HG03064 (cell line): ENCODE measurements around the gene CARD14.
"Not testable (repeated sequence)": the region's sequence is repeated elsewhere in the genome, so short reads cannot be mapped to it uniquely, and the experiment has no call there.

Experiments
- ATAC-seq: cut with Tn5 transposase; IDR thresholded peaks from one replicate; pipeline ENCODE4 v1.9.1; 2021; ENCODE audit warnings: low read depth; ENCODE audit not compliant: unreplicated experiment

The CARD14 gene

DNA sequence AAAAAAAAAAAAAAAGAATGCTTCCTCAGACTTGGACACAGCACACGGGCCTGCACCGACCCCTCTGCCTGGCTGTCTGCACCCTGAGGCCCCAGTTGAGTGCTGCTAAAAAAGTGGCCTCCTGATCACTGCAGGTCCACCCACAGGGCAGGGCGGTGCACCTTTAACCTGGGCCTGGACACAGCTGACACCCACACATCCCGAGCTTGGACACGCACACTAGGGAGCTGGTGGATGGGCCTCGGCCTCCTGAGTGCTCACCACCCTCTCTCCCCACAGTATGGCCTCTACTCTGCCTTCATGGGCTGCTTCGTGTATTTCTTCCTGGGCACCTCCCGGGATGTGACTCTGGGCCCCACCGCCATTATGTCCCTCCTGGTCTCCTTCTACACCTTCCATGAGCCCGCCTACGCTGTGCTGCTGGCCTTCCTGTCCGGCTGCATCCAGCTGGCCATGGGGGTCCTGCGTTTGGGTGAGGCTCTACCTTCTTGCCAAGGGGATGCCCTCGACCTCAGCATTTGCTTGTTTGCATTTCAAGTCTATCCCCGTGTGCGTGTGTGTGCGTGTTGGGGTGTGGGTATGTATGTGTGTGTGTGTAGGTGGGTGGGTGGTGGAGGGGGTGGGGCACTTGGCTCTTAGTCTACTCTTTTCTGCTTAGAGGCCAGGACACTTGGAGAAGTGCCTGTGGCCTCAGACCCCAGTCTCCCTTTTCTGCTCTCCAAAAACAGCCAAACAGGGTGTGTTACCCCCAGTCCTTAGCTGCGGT is 52.7 kb downstream of the CARD14 start:
- no peak for ATAC-seq

DNA sequence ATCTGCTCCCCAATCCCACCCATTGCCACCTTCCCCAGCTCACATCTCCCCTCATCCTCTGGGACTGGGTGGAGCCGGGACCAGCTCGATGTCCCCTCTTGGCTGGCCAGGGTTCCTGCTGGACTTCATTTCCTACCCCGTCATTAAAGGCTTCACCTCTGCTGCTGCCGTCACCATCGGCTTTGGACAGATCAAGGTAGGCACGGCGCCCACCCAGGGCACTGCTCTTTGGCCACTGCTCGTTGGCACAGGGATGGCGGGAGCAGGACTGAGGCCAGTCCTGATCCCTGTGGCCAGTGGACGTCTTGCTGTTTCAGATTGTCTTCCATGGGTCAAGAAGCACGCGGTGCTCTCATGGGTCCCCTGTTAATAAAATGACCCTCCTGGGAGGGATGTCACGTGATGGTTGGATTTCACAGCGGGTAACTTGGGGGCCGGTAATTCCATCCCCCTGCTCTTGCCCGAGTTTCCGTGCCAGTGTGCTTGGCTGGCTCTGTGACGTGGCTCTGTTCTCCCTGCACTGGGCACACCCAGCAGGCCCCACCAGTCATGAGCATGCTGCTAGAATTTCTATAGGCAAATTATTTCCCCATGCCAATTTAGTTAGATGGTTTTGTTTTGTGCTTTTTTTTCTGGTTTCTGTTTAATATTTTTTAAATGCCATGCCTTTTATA is 53.4 kb downstream of the CARD14 start:
- ATAC-seq, result no peak

DNA sequence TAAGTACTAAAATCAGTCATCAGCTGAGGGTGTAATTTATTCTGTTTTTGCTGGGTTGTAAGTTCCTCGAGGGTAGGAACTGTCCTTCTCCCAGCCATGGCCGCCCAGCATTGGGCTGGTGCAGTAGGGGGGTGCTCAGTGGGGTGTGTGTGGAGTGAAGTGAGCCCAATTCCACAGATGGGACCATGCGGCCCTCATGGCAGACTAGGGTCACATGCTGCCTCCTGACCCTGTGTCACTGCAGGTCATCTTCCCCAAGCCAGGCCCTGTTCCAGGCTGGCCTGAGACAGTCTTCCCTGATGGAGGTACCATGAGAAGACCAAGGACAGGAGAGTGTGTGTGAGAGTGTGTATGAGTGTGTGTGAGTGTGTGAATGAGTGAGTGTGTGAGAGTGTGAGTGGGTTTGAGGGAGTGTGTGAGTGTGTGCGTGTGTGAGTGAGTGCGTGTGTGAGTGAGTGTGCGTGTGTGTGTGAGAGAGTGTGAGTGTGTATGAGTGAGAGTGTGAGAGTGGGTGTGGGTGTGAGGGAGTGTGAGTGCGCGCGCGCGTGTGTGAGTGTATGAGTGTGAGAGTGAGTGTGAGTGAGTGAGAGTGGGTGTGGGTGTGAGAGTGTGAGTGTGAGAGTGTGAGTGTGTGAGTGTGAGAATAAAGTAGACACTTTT is 54.1 kb downstream of the CARD14 start:
- ATAC-seq, result no peak

DNA sequence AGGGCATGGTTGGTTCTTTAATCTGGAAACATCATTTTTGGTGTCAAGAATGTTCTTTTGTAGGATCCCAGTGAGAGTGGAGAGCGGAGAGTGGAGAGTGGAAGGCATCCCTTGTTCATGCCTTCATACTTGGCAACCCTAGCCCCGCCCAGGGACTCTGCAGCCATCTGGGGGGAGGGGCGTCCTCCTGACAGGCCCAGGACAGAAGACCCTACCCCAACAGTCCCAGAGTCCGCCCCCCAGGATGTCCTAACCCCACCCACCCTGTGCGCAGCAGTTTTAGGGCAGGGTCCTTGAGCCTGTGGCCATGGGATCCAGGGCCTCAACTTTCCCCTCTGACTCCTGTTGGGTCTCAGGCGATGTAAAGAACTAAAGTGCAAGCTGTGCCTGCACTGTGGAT is 54.9 kb downstream of the CARD14 start:
- ATAC-seq, result no peak

DNA sequence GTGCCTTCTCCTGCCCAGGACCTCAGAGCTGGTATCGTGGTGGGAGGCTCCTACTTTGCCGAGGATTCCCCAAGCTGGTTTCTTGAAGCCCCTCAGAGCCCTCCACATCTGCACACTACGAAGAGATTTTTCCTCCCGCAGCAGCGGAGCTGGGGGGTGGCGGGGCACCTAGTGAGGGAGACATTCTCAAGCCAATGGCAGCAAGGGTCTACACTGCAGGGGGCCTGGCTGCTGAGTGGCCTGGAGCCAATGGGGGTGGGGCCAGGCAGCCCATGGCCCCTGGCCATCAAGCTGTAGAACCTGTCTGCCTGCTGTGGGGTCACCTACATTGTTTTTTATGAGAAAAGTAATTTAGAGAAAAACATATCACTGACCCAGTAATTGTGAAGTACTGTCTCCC is 55.4 kb downstream of the CARD14 start:
- ATAC-seq, result no peak

DNA sequence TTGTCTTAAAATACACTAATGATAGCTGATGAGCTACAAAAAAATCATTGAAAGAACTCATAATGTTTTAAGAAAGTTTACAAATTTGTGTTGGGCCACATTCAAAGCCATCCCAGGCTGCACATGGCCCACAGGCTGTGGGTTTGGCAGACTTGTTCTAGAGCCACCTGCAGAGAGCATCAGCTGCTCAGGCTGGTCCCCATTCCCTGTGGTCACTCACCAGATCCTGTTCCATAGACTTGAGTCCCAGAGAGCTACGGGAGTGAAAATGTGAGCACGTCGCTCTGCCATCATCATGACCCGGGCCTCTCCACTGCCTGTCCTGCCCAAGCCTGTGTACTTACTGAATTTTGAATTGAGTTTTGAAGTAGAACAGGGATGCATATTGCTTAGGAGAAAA is 57.3 kb downstream of the CARD14 start:
- no peak for ATAC-seq

DNA sequence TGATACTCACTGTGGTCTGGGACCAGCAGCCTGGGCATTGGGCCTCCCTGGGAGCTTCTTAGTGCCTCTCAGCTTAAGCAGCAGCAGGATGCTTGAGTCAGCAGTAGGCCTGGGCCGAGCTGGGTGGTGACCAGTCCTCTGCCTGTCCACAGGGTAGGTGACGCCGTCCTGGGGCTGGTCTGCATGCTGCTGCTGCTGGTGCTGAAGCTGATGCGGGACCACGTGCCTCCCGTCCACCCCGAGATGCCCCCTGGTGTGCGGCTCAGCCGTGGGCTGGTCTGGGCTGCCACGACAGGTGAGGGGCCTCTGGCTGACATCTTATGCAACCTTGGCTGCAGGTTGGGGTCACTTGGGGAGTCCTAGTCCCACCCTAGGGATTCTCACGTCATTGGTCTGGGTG is 57.8 kb downstream of the CARD14 start:
- ATAC-seq, result no peak

DNA sequence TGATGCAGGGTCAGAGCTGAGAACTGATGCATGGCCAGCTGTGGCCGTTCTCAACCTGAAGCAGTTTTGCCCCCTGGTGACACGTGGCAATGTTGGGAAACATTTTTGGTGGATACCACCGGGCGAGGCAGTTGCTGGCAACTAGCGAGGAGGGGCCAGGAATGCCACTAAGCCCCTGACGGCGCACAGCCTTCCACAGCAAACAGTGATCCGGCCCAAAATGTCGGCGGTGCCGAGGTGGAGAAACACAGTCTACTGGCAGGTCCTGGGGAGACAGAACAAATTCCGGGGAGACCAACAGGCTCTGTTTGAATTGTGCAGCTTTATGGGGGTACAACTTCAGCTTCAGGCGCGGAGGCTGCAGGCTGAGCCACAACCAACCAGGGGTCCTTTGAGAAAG is 58.6 kb downstream of the CARD14 start:
- no peak for ATAC-seq

DNA sequence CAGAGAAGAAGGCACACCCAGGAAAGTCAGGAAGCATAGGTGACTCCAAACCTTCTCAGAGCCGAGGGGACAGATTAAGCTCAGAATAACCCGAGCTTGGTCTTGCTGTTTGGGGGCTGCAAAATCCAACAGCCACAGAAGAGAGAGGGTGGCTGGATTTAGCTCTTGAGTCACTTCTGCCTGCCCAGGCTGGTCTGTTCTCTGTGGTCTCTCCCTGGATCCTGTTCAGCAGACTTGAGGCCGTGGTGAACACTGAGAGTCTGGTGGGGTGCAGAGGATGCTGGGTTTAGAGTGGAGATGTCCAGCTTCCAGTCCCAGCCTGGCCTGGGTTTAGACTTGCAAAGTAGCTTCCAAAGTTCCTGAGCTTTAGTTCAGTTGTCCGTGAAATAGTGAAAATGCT is 59.2 kb downstream of the CARD14 start:
- no peak for ATAC-seq

DNA sequence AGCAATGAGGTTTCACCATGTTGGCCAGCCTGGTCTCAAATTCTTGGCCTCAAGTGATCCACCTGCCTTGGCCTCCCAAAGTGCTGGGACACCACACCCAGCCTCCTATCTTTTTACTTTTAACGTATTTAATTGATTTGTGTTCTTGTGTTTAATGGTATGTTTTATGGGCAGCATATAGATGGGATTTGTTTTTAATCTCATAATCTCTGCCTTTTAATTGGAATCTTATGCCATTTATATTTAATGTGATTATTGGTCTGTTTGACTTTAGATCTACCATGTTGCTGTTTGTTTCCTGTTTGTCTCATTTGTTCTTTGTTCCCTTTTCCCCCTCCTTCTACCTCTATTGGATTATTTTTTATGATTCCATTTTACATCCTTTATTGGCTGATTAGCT is 62.6 kb downstream of the CARD14 start:
- no peak for ATAC-seq

DNA sequence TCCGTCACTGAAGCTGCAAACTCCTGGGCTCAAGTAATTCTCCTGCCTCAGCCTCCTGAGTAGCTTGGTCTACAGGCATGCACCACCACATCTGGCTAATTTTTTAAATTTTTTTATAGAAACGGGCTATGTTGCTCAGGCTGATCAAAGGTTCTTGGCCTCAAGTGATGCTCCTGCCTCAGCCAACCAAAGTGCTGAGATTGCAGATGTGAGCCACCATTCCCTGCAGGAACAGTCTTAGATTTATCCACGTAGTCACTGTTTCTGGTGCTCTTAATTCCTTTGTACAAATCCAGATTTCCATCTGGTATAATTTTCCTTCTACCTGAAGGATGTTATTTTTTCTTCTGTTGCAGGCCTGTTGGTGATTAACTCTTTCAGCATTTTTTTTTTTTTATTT is 63.4 kb downstream of the CARD14 start:
- ATAC-seq, result no peak

DNA sequence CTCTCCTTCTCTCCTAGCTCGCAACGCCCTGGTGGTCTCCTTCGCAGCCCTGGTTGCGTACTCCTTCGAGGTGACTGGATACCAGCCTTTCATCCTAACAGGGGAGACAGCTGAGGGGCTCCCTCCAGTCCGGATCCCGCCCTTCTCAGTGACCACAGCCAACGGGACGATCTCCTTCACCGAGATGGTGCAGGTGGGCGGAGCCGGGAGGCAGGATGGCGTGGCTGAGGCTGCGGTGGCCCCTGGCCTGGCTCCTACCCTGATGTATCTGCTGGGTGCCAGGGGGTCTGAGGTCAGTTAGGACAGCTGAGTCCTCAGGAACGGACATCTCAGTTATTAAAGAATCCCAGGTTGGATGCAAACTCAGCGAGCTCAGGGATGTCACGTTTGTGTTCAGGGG is 67.1 kb downstream of the CARD14 start:
- no peak for ATAC-seq

DNA sequence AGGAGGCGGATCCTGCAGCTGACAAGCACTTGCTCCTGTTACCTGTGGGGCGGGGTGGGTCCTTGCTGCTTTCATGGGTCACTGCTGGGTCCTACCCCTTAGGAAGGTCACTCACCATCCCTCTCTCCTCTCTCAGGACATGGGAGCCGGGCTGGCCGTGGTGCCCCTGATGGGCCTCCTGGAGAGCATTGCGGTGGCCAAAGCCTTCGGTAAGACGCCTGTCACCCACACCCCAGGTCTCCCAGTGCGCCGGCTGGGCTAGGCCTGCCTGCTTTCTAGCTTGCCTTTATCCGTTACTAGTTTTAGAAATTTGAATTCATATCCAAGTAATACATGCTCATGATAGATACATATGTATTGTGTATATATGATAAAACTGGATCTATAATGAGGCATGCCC is 67.6 kb downstream of the CARD14 start:
- no peak for ATAC-seq

DNA sequence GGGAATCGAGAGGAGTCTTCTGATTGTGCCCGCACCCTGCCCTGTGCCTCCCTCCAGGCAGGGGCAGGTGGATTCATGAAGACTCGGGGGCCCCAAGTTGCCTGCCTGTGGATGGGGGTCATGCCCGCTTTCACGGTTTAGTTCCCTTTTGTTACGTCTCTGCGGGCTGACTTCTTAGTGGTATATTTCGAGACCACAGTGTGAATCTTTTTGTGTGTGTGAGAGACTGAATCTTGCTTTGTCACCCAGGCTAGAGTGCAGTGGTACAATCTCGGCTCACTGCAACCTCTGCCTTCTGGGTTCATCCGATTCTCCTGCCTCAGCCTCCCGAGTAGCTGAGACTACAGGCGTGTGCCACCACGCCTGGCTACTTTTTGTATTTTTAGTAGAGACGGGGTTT is 72.7 kb downstream of the CARD14 start:
- ATAC-seq, result no peak

DNA sequence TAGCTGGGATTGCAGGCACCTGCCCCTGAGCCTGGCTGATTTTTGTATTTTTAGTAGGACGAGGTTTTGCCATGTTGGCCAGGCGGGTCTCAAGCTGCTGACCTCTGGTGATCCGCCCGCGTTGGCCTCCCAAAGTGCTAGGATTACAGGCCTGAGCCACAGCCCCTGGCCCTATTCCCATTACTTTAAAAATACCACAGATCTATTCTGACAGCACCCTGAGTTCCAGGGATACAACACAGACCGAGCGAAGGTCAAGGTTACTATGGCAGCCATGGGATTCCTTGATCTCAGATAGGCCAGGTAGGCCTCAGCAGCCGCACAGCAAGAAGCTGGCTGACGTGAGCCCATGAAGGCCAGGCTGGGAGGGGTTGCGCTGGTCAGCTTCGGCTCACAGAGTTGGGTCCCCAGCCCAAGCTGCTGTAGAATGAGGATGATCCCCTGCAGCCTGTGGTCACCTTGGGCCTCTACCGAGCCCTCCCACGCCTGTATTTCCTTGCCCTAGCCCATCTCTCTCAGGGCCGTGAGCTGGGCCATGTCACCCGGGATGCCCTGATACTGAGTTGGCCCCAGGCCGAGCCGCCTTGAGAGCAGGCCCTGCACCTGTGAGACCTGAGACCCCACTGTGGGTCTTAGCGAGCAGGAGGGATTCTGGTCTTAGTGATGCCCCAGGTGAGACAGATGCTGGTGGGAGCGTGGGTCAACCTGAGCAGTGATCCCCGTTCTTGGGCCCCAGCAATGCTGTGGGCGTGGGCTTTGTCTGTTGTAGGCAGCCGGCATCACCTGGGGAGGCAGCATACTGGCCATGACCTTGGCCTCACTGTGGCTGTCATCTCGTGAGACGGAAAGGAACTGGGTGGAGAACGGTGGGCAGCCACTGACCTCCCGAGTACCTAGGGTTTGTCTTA is 74.0 kb downstream of the CARD14 start:
- no peak for ATAC-seq

DNA sequence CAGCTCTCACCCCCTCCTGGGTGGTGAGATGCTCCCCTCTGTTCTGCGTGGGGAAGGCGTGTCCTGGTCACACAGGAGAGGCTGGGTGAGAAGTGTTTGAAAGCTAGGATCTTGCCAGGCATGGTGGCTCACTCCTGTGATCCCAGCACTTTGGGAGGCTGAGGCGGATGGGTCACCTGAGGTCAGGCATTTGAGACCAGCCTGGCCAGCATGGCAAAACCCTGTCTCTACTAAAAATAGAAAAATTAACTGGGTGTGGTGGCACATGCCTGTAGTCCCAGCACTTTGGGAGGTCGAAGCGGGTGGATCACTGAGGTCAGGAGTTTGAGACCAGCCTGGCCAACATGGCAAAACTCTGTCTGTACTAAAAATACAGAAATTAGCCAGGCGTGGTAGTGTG is 74.6 kb downstream of the CARD14 start:
- not testable (repeated sequence) for ATAC-seq

DNA sequence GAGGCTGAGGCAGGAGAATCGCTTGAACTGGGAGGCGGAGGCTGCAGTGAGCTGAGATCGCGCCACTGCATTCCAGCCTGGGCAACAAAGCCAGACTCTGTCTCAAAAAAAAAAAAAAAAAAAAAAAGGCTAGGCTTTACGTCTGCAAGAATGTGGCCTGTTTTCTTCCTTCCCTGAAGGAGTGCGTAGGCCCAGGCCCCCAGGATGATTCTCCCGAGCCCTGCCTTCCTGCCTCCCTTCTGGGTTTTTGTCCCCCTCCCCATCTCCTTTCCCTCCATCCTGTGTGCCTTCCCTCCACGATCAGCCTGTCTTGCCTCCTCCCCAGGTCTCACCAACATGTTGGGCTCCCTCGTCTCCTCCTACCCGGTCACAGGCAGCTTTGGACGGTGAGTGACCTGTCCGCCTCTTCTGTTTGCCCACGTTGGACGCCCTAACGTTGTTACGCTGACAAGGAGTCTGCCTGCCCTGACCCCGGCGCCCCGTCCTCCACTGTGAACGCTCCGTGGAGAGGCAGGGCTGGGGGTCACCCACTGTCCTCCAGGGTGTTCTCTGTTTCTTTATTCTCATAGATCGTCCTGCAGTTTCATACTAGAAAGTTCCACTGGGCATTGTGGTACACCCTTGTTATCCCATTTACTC is 75.2 kb downstream of the CARD14 start:
- ATAC-seq, result no peak

DNA sequence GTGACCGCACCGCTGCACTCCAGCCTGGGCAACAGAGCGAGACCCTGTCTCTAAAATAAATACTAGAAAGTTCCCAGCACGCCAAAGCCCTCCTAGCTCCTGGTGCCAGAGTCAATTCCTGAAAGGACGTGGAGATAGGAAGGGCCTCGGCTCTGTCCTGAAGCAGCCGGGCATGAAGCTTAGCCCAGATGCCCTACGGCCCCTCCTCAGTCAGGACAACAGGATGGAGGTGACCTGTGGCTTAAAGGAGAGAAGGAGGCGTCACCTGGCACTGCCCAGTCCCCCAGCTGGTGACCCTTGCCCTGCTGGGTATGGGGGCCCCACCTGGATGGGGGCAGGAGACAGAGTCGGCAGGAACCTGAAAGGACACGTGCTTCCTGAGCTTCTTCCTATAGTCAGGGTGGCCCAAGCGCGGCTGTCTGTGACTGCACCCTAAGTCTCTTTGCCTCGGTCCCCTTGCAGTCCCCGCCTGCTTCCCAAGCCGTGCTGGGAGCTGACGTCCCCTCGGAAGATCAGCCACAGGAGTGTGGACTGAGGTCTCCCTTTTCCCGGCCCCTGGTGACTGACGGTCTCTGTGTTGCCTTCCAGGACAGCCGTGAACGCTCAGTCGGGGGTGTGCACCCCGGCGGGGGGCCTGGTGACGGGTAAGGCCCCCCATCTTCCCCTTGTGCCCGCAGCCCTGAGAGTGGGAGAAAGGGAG is 75.9 kb downstream of the CARD14 start:
- ATAC-seq, result no peak

DNA sequence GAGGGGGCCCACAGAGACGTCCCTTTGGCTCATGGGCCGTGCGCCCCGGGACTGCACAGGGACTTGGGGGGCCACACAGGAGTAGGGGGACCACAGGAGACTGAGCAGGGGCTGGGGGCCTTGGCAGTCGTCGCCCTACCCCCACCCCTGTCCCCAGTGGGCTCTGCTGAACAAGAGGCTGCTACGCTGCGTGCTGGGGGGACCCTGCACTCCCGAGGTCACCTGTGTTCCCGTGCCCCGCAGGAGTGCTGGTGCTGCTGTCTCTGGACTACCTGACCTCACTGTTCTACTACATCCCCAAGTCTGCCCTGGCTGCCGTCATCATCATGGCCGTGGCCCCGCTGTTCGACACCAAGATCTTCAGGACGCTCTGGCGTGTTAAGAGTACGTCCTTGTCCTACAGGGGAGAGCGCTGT is 76.4 kb downstream of the CARD14 start:
- no peak for ATAC-seq

DNA sequence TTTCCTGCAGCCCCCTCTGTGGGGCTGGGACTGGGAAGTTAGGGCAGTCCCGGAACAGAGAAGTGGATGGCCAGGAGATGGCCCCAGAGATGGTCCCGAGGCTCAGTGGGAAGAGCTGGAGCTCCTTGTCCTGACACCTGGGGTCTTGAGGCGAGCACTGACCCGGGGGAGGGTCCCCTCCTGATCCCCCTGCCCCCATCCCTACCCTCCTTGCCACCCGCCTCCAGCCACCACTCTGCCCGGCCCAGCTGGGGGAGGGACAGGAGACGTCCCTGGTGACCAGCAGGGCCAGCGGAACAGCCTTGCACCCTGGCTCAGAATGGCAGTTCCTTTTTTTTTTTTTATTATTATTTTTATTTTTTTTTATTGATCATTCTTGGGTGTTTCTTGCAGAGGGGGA is 76.9 kb downstream of the CARD14 start:
- no peak for ATAC-seq
